Left renal pelvis (tissue), 4 donors: ENCODE data around the gene BBS10. TPM values are rescaled to one million over a fixed set of nuclear protein-coding genes. Genes with fewer than 3 reads are reported as not detected.
"Not testable (repeated sequence)": the region's sequence is repeated elsewhere in the genome, so short reads cannot be mapped to it uniquely, and the experiment has no call there.

Experiments used
- DNase-seq, 4 donors: peaks; one replicate each; pipeline ENCODE4 v3.0.0-alpha.2; 2013; ENCODE audit warnings: low read depth in 4 of 4, low spot score in 3 of 4
- polyA plus RNA-seq, 4 donors: library from polyadenylated mRNA; unstranded; fragments of 120-200 nt; gene quantifications; one replicate each; pipeline ENCODE4 v1.2.1, GENCODE V29; 2013; ENCODE audit not compliant: insufficient read length in 4 of 4

Gene BBS10
- polyA plus RNA-seq: 10 to 100 TPM; 25.9 to 41.2 (median 31.3) TPM

- peak; percentile 78 to 80 (median 80) for DNase-seq
Measured at GRCh38 chr12:76348079-76348901, at the start of gene BBS10. Gene BBS10, minus strand, starts transcription at chr12:76348415. Its CDS starts 57 bp downstream, at chr12:76348358.

- no peak for DNase-seq
Measured at GRCh38 chr12:76391461-76391860, 43.2 kb upstream of the BBS10 start.

DNA sequence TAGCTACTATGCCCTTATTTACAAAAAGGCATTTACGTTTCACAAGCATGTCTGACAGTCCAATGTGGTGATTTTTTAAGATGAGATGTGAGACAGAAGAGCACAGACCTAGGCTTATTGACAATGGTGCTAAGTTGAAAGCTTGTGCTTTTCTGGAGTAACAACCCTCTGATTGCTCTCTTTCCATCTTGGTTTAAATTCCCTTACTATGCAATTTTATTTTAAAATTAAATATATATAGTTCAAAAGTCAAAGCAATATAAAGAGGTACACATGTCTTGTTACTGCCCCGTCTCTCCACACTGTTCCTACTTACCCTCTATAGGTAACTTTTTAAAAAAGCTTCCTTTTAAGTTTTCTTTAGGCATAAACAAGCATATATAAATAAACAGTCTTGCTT is 39.4 kb upstream of the BBS10 start:
- no peak for DNase-seq

DNA sequence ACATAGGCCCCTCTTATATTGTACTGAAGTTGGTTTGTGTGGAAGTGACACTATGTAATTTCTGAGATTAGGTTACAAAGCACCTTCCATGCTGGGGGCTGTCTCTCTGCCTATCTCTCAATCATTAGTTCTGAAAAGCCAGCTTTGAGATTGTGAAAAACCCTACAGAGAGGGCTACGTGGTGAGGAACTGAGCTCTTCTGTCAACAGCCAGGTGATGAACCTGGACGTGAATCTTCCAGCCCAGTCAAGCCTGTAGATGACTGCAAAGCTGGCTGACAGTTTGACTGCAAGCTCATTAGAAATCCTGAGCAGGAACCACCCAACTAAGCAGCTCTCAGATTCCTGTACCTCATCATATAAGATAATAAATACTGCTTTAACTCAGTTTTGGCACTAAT is 36.3 kb upstream of the BBS10 start:
- DNase-seq: peak in 1 of 4 donors; percentile 4

GRCh38 chr12:76383988-76384387 is 35.8 kb upstream of the BBS10 start:
- no peak for DNase-seq

DNA sequence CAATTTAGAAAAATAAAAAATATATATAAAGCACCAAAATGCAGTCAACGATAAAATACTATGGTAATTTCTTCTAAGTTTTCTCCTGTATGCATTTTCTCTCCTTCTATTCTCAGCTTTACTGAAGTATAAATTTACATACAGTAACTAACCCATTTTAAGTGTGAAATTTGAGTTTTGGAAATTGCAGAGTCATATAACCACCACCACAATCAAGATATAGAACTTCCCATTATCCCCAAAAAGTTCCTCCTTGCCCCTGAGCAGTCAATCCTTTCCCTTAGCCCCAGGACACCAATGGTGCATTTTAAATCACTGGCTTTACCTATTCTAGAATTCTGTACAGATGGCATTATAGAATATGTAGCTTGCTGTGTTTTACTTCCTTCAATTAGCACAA is 31.0 kb upstream of the BBS10 start:
- DNase-seq: no peak

DNA sequence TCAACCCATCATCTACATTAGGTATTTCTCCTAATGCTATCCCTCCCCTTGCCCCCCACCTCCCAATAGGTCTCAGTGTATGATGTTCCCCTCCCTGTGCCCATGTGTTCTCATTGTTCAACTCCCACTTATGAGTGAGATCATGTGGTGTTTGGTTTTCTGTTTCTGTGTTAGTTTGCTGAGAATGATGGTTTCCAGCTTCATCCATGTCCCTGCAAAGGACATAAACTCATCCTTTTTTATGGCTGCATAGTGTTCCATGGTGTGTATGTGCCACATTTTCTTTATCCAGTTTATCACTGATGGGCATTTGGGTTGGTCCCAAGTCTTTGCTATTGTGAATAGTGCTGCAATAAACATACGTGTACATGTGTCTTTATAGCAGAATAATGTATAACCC is 28.7 kb upstream of the BBS10 start:
- not testable (repeated sequence) for DNase-seq

DNA sequence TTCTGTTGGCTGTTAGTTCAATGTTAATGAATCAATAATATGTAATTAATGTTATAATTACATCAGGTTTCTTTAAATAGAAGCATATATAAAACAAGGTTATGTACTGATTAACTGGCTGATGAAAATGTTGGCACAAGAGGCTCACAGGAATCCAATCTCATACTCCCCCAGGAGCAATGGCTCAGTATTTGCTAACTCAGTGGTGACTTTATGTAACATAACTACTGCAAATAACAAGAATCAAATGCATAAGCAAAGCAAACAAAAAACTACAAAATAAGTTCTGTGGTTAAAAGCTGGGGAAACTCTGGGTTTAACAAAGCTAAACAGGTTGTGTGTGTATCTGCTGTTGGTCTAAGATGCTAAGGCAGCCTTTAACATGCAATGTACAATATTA is 27.7 kb upstream of the BBS10 start:
- DNase-seq: no peak

DNA sequence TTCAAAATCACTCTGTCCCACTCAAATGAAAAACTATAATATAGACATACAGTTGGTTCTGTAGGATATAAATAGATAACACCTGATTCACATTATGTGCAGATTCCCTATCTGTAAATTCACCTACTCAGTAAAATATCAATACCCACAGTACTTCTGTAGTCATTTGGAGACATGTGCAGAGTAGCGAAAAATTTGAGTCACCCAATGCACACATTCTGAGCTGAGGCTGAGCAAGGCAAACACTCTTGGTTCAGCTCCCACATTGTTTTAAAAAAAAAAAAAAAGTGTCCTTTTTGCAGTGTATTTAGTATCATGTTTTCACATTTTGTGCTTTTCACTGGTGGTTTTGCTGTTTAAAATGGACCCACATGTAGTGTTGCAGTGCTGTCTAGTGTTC is 27.3 kb upstream of the BBS10 start:
- DNase-seq: no peak

- DNase-seq: no peak
Measured at GRCh38 chr12:76374386-76375020, 26.3 kb upstream of the BBS10 start.

DNA sequence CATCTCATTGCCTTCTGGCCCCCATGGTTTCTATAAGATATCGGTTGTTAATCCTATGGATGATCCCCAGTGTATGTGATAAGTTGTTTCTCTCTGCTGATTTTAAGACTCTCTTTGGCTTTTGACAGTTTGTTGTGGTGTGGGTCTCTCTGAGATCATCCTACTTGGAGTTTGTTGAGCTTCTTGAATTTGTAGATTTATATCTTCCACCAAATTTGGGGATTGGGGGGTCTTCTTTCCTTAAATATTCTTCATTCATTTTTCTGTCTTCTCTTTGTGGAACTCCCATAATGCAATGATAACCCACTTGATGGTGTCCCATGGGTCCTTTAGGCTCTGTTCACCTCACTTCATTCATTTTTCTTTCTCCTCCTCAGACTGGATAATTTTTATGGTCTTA is 20.0 kb upstream of the BBS10 start:
- DNase-seq: no peak

DNA sequence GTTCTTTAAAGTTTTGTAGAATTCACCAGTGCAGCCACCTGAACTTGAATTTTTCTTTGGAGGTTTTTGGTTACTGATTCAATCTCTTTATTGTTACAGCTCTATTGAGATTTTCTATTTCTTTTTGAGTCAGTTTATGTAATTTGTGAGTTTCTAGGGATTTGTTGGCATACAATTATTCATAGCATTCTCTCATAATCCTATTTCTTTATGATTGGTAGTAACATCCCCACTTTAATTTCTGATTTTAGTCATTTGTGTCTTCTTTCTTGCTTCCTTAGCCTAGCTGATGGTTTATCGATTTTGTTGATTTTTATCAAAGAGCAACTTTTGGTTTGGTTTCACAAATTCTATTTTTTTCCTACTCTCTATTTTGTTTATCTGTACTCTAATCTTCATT is 17.9 kb upstream of the BBS10 start:
- no peak for DNase-seq

GRCh38 chr12:76364131-76364530 is 15.9 kb upstream of the BBS10 start:
- DNase-seq: not testable (repeated sequence)

DNA sequence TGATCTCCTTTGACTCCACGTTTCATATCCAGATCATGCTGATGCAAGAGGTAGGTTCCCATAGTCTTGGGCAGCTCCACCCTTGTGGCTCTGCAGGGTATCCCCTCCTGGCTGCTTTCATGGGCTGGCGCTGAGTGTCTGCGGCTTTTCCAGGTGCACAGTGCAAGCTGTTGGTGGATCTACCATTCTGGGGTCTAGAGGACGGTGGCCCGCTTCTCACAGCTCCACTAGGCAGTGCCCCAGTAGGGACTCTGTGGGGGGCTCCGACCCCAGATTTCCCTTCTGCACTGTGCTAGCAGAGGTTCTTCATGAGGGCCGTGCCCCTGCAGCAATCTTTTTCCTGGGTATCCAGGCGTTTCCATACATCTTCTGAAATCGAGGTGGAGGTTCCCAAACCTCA is 12.1 kb upstream of the BBS10 start:
- DNase-seq: no peak

DNA sequence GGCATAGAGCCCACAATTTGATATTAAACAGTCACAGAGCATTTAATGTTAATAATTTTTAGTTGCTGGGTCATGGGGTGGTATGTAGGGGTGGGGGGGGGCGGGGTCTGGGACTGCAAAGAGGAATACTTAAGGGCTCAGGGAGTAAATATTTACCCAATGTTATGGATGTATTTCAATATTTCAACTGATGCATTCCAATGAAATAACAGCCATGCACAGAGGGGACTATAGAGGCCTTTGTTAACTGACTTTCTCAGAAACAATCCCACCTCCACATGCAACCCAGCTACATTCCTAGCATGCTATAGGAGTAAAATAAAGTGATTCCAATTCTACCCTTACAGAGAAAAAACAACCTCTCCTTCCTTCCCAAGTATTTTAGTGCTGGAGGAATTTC is 7.9 kb upstream of the BBS10 start:
- no peak for DNase-seq

DNA sequence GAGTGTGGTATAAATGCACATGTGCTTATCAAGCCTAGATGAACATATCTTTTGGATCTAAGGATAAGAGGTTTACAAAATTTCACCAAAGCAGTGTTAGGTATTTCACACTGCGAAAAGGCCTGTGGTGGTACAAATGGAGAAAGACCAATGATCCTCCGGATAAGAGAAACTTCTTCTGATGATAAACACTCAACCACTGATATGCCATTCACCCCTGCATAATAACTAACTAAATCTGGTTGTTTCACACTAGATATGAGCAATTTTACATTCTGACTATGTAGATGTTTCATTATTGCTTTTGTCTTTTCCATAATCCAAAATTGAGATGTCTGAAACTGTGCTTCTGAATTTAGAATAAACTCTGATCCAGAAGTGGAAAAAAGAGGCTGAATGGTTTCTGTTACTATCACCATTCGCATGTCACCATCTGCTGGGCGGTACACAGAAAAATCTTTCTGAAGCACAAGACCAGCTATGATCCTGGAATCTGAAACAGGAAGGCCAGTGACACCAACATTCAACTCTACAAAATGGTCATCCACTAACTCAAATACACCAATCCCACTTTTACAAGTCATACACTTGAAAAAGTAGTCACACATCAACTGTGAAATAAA is 1.3 kb downstream of the BBS10 start:
- peak in 1 of 4 donors; percentile 18 for DNase-seq

GRCh38 chr12:76346236-76346635 is 2.0 kb downstream of the BBS10 start:
- DNase-seq: no peak

GRCh38 chr12:76345569-76345968 is 2.6 kb downstream of the BBS10 start:
- DNase-seq: no peak

- DNase-seq: no peak
Measured at GRCh38 chr12:76341436-76342030, 6.7 kb downstream of the BBS10 start.

- DNase-seq: no peak
Measured at GRCh38 chr12:76340680-76341435, 7.4 kb downstream of the BBS10 start.

GRCh38 chr12:76337583-76337982 is 10.6 kb downstream of the BBS10 start:
- no peak for DNase-seq
